NCI-H82 treated with DMSO at 0.1 percent for 48 hours (cell line): Measurements from ENCODE around the gene FCGBP.
"Not testable (repeated sequence)": the region's sequence is repeated elsewhere in the genome, so short reads cannot be mapped to it uniquely, and the experiment has no call there.

Experiments used
- DNase-seq: peaks from one replicate; lab custom pipeline; 2025; ENCODE audit not compliant: unreplicated experiment; lab: John Stamatoyannopoulos, UW

Gene FCGBP

DNA sequence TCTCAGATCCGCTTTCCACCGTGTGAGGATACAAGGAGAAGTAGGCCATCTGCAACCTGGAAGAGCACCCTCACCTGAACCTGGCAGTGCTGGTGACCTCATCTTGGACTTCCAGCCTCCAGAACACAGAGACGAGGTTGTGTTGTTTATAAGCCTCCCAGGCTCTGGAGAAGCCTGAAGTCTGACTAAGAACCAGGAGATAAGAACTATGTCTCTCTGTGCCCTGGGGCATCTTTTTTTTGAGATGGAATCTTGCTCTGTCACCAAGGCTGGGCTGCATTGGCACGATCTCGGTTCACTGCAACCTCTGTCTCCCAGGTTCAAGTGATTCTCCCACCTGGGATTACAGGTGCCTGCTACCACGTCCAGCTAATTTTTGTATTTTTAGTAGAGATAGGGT is 14.5 kb downstream of the FCGBP start:
- DNase-seq = no peak

DNA sequence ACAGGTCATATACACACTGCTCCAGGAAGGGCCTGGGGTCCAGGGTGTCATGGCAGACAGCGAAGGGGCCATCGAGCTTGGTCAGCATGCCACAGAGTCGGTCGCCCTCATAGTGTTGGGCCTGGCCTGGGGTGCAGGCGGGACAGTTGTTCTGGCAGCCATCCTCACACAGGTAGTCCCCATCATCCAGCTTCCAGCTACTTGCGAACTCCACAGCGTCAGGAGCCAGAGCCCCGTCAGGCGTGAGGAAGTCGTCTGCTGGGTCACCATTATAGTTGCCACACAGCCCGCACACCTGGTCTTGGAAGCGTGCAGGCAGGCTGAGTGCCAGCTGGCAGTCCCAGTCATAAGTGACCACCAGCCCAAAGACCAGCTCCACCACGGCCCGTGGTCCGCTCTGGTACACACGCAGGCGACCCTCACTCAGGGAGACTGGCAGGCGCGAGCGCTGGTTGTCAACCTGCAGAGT is 16.2 kb downstream of the FCGBP start:
- DNase-seq = no peak

DNA sequence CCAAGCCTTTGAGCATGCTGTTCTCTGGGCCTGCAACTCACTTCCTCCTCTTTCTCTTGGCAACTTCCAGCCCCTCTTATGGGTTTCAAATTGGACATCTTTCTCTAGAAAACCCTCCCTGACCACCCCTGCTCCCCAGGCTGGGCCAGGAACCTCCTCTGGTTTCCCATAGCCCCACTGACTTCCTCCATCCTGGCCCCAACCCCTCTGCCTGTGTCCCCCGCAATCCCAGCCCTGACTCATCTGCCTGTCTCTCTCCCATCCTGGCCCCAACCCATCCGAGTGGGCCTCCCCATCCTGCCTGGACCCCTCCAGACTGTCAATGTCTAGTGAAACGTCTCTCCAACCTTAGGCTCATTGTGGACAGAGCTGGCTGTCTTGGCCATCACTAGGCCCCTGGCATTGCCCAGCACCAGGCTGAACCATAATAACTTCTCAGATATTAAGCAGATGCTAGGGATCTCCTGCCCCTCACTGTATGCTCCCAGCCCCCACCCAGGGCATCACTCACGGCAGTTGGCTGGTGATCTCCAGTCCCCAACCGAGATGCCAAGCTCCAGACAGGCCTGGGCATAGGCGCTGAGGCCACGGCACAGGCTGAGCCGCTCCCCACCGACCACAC is 16.8 kb downstream of the FCGBP start:
- DNase-seq = no peak

DNA sequence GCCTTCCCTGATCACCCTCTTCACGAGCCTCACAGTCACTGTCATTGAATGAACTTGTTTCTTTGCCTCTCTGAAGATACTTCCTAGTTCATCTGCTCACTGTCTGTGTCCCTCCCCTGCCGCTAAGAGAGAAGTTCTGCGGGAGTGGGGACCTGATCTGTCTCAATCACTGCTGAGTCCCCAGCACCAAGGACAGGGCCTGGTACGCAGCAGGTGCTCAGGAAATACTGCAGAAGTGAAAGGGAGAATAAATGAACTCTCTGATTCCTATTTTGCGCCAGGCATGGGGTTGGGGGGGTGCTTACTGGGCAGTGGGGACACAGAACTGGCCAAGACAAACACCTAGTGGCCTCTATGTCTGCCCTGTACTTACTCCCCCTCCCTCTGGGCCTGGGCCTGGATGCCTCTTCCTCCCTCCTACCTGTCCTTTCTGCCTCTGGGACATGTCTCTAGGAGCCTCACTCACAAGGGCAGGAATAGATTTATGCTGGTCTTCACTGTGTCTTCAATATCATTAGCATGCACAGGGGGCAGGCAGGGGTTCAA is 17.5 kb downstream of the FCGBP start:
- no peak for DNase-seq

DNA sequence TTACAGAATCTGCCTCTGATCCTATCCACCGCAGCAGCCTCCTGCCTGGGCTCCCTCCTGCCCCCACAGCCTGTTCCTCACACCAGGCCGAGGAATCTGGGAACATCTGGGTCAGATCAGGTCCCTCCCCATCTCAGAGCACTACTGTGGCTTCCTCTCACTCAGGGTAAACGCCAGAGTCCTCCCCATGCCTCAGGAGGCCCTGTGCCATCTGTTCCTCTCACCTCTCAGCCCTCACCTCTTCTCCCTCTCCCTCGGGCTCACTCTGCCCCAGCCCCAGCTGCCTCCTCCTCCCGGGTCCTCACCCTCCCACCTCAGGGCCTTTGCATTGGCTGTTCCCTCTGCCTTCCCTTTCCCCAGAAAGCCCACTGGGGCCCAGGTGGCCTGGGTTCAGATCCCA is 18.2 kb downstream of the FCGBP start:
- no peak for DNase-seq

DNA sequence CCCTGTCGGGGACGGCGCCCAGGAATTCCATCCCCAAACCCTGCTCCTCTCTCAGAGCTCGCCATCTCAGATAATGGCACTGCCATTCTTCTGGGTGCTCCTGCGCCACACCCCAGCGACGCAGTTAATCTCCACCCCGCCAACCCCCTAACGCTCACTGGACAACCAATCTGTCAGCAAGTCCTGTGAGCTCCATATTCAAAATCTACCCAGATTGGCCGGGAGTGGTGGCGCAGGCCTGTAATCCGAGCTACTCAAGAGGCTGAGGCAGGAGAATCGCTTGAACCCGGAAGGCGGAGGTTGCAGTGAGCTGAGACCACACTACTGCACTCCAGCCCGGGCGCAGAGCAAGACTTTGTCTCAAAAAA is 18.6 kb downstream of the FCGBP start:
- no peak for DNase-seq

DNA sequence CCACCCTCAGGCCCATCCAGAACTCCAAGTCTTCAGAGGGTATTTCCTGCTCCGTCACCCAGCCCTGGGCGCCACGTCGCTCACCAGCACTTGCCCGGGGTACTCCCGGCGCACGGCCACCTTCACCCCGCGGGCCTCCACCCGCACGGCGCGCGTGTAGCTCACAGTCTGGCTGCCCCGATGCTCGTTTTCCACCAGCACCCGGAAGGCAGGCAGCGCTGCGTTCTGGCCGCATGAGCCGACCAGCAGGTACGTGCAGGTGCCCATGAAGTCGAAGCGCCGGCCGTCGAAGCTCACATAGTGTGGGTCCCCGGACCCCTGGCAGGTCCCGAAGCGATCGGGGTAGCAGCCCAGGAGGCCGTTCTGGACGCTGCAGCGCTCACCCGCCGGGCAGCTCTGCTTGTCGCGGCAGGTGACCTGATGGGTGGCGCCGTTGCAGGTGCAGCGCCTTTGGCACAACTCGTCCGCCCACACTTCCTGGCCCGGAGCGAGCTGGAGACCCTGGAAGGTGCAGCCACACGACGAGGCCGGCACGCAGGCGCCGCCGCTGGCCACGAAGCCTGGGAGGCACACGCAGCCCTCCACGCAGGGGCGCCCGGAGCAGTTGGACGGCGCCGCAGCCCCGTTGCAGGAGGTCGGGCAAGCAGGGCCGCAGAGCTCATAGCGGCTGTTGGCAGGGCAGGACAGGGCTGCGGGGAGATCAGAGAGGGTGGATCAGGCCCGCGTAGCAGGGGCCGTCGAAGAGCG is 19.2 kb downstream of the FCGBP start:
- no peak for DNase-seq

DNA sequence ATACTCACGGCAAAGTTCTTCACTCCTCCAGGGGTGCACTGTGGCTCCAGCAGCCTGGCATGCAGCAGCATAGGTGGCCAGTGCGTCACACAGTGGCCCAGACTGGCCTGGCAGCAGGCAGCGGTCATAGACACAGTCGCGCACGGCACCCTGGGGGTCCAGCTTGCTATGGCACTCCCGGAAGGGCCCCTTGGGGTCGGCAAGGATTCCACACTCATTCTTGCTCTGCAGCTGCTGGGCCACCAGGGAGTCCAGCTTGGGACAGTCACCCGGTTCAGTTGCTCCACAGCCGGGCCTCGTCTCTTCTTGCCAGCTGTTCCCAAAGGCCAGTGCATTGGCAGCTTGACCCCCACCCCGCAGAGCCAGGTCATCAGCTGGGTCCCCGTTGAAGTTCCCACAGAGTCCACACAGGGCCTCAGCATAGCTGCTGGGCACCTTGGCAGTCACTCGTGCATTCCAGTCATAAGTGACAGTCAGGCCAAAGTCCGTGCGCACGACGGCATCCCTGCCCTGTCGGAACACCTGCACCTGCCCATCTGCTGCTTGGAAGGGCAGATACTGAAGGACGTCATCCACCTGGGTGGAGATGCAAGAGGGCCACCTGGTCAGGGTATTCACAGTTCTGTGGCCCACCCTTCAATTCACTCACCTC is 20.6 kb downstream of the FCGBP start:
- no peak for DNase-seq

DNA sequence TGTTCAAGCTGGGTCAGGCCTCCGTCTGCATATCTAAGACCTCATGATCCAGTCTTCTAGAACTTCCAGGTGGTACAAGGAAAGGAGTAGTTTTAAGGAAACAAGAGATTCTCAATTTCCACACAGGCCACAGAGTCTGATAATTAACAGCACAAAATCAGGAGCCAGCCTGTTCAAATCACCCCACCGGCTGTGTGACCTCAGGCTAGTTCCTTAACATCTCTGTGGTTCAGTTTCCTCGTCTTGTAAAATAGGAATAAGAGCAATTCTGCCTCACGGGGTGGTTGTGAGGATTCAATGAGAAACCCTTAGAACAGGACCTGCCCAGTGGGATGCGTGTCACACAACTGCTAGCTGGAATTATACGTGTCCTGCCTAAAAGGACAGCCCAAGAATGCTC is 25.6 kb downstream of the FCGBP start:
- no peak for DNase-seq

DNA sequence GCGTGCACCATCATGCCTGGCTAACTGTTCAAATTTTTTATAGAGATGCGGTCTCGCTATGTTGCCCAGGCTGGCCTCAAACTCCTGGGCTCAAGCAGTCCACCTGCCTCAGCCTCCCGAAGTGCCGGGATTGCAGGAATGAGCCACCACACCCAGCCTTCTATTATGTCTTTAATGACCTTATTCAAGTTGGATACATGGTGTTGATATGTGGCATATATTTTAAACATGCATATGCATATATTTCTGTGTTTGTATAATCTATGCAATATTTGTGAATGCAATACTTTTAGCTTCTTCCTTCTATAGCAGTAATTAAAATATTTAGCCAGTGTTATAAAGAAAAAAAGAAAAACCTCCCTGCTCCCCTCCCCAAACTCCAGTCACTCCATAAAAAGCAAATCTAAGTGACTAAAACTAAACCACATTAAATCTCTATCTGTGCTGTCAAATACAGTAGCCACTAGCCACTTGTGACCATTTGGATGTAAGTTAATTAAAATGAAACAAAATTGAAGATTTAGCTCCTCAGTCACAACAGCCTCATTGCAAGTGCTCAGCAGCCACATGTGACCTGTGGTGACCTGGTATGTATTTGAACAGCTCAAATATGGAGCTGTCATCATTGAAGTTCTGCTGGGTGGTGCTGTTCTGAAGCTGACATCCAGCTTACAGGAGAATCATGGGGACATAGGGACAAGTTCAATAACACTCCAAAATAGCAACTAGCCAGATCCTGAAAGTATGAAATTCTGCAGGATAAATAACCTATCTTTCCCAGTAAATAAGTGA is 27.4 kb downstream of the FCGBP start:
- DNase-seq = no peak

DNA sequence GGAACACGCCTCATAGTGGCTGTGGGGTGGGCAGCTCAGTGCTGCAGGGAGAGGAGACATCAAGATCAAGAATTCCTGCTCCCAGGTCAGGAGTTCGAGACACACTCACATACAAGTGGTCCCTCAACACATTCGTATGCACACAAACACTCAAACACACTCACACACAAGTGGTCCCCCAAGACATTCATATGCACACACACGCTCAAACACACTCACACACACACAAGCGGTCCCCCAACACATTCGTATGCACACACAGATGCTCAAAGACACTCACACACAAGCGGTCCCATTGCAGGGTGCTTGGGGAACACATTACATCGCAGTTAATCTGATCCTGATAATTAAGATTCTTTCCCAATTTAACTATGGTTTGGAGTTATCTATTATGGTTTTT is 28.2 kb downstream of the FCGBP start:
- DNase-seq = no peak

DNA sequence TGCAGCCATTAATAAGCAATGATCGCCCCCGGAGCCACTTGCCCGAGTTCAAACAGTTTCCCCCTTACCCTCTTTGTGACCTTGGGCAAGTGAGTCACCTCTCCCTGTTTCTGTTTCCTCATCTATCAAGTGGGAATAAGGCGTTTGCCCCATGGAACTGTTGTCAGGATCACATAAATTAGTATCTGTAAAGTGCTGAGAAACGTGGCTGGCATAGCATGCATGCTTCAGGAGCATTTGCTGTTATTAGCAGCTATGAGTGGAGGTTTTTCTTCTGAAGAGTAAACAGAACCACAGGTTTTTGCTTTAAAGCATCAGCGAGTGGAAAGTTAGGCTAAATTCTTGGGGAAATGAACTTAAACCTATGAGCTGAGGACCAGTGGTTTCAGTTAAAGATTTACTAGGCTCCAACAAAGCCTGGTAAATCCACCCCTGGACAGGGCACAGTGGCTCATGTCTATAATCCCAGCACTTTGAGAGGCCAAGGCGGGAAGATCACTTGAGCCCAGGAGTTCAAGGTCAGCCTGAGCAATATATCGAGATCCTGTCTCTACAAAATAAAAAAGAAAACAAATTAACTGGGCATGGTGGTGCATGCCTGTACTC is 30.8 kb downstream of the FCGBP start:
- DNase-seq = not testable (repeated sequence)

DNA sequence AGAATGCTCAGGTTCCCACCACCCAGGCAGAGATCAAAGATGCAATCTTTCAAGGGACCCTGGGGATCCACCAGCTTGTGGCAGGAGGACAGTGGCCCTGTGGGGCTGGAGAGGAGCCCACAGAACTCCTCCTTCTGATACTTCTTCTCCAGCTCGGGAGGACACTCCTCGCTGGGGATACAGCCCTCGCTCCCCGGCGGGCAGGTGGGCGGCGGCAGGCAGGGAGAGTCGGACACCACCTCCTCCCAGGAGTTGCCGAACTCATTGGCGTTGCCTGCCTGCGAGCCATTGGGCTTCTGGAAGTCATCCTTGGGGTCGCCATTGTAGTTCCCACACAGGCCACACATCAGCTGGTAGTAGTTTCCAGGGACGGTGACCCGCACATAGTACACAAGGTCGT is 32.1 kb downstream of the FCGBP start:
- not testable (repeated sequence) for DNase-seq

DNA sequence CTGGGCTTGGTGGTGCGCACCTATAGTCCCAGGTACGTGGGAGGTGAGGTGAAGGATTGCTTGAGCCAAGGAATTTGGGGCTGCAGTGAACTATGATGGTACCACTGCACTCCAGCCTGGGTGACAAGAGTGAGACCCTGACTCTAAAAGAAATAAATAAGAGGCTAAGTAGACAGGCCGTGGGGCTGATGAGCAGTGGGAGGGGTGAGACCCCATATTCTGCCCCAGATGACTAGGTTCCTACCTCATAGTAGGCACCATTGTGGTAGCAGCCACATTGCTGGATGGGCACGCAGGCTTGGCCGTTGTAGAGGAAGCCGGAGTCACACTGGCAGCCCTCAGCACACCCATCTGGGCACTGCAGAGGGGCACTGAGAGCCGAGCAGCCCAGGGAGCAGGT is 32.8 kb downstream of the FCGBP start:
- DNase-seq = not testable (repeated sequence)

DNA sequence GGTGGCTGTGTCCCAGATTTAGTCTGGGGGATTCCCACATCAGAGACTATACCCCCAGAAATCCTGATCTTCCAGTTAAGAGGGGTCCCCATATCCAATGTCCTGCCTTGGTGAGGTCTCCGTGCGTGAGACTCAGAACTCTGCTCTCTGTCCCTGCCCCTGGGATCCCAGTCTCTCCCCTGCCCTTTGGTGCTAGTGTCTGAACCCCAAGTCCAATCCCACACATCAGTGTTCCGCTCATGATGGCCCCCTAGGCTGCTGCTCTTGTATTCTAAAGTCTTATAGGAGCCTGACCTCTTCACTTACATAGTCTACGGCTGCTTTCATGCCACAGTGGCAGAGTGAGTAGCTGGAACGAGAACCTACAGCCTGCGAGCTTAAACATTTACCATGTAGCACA is 35.6 kb downstream of the FCGBP start:
- not testable (repeated sequence) for DNase-seq

DNA sequence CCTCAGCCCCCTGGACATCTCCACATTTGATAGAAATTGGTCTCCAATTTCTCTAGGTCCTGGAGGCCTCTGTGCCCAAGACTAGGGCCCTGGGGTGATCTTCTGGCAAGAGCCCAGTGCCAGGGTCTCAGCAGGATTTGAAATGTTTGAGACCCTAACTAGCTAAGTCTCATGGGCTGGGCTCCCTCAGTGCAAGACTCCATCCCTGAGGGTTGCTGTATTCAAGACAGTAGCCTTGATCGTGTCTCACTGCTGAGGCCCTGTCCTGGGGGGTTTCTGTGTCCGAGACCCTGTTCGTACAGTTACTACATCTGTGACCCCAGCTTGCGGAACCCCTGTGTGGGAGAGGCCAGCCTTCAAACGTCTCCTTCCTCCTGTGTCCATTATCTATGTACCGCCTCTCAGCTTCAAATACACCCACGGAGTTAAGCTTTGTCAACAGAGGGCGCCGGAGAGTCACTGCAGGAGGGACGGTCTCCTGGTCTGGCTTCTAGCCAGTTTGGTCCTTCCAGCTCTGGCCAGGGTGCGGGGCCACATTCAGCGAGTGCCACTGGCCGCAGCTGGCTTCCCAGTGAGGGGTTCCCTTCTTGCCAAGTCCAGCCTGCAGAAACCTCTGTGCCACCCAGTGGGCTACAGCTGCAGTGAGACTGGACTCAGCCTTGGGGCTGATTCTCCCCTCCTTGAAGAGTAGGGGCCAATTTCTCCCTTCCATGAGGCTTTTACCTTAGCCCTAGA is 36.8 kb downstream of the FCGBP start:
- DNase-seq = not testable (repeated sequence)

DNA sequence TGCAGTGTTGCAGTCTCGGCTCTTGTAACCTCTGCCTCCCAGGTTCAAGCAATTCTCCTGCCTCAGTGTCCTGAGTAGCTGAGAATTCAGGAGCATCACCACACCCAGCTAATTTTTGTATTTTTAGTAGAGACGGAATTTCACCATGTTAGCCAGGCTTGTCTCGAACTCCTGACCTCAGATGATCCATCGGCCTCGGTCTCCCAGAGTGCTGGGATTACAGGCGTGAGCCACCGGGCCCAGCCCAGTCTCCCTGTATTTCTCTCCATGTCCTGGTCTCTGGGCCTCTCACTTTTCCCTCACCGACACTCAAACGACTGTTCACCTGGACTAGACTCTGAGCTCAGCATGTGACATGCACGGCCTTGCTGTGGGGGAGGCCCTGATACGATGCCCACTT is 39.3 kb downstream of the FCGBP start:
- DNase-seq = not testable (repeated sequence)

DNA sequence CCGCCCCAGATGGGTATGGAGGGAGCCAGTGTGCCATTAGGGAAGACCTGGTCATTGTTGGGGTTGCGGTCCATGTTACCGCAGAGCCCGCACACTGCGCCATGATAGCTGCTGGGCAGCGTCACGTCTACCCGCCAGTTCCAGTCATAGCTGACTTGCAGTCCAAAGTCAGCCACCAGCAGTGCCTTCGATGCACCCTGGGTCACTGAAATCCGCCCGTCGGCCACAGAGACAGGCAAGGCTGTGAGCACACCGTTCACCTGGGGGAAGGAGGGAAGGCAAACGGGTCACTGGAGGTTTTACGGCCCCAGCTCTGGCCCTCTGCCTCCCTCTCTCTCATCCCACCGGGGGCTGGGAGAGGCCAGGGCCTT is 40.2 kb downstream of the FCGBP start:
- DNase-seq = not testable (repeated sequence)

DNA sequence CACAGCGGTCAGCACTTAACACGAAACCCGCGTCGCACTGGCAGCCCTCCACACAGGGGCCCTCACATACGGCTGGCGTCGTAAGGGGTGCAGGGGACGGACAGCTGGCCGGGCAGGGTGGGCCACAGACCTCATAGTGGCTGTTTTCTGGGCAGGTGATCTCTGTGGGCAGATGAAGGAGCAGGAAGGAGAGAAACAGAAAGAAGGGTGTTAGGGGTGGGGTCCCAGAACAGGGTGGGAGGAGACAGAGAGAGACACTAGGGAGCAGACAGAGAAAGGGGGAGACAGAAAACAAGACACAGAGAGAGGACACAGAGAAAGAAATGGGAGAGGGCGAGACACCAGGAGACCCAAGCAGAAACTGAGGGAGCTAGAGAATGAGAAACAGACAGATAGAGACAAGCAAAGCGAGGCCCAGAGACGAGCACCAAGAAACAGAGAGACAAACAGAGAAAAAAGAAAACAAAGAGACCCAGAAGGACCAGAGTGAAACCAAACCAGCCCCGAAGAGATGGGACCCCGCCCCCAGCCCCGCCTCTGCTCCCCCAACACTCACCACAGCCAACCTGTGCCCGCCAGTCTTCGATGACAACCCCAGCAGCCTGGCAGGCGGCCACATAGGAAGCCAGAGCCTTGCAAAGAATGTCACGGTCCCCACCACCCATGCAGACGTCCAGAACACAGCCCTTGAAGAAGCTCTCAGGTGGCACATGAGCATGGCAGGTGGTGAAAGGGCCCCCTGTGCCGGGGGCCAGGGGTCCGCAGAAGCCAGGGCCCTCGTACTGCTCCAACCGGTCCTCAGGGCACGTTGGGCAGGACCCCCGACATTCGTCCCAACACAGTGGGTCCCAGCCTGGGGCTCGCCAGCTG is 40.8 kb downstream of the FCGBP start:
- not testable (repeated sequence) for DNase-seq
